Ectodermal cell (in vitro differentiated cells): ENCODE data around the gene SCAF8.

Source experiments
- H3K27ac ChIP-seq: 2 replicates; pipeline ENCODE4 v1.7.0; 2013; ENCODE audit warnings: mild to moderate bottlenecking, low read depth, low read length; ENCODE audit not compliant: insufficient read depth, poor library complexity, severe bottlenecking
- H3K27me3 ChIP-seq: 2 replicates; pipeline ENCODE4 v1.7.0; 2013; ENCODE audit warnings: mild to moderate bottlenecking, low read length; ENCODE audit not compliant: insufficient read depth, control insufficient read depth, poor library complexity, severe bottlenecking
- H3K36me3 ChIP-seq: one replicate; pipeline ENCODE4 v1.7.0; 2013; ENCODE audit warnings: low read length; ENCODE audit not compliant: control insufficient read depth, insufficient read depth
- H3K4me1 ChIP-seq: one replicate; pipeline ENCODE4 v1.7.0; 2013; ENCODE audit warnings: low read length; ENCODE audit not compliant: control insufficient read depth, insufficient read depth
- H3K4me3 ChIP-seq: 2 replicates; pipeline ENCODE4 v1.7.0; 2013; ENCODE audit warnings: low read depth, low read length, control low read depth; ENCODE audit not compliant: insufficient read depth
- H3K9me3 ChIP-seq: 2 replicates; pipeline ENCODE4 v1.7.0; 2013; ENCODE audit warnings: mild to moderate bottlenecking, low read length, moderate library complexity; ENCODE audit not compliant: control insufficient read depth
- WGBS, 2 experiments: methylation state at CpG; one replicate each; pipeline ENCODE4 v1.1.7; 2013; ENCODE audit warnings: missing lambda C conversion rate in 2 of 2; 5-methylcytosine and 5-hydroxymethylcytosine counted together

The SCAF8 gene

GRCh38 chr6:154824076-154824475 lies 90.9 kb downstream of the SCAF8 start:
- Histone ChIP-seq H3K27me3 (no peaks in the 10 kb centered on the region), H3K27ac (no peak overlapping the region), H3K9me3 (no peaks in the 10 kb centered on the region), H3K36me3 (peaks cover 30% of the 10 kb centered on the region), H3K4me3 (no peak overlapping the region), H3K4me1 (no peaks in the 10 kb centered on the region)
- 93 to 100% methylated on average over 4 of the region's 4 CpGs for WGBS, 2 experiments

- 100% methylated on average over 1 of the region's 1 CpG for WGBS, 2 experiments
- Histone ChIP-seq H3K4me3 (no peak overlapping the region), H3K4me1 (no peaks in the 10 kb centered on the region), H3K36me3 (peaks cover 24% of the 10 kb centered on the region), H3K9me3 (no peaks in the 10 kb centered on the region), H3K27ac (no peak overlapping the region), H3K27me3 (no peaks in the 10 kb centered on the region)
These were observed 96.8 kb downstream of the SCAF8 start for GRCh38 chr6:154829970-154830369.

GRCh38 chr6:154830771-154831170 lies 97.6 kb downstream of the SCAF8 start:
- 88 to 99% methylated on average over 4 of the region's 4 CpGs for WGBS, 2 experiments
- H3K27ac ChIP-seq, result no peak overlapping the region
- H3K4me1 ChIP-seq, result no peaks in the 10 kb centered on the region
- H3K27me3 ChIP-seq, result no peaks in the 10 kb centered on the region
- H3K36me3 ChIP-seq, result peaks cover 24% of the 10 kb centered on the region
- no peaks in the 10 kb centered on the region for H3K9me3 ChIP-seq
- no peak overlapping the region for H3K4me3 ChIP-seq

- H3K27ac ChIP-seq, result no peak overlapping the region
- no peak overlapping the region for H3K4me3 ChIP-seq
- H3K9me3 ChIP-seq, result no peaks in the 10 kb centered on the region
- 97 to 98% methylated on average over 4 of the region's 4 CpGs for WGBS, 2 experiments
- no peaks in the 10 kb centered on the region for H3K27me3 ChIP-seq
- peaks cover 7% of the 10 kb centered on the region for H3K4me1 ChIP-seq
- H3K36me3 ChIP-seq, result peaks cover 22% of the 10 kb centered on the region
These were observed 102.1 kb downstream of the SCAF8 start for GRCh38 chr6:154835307-154835706.

GRCh38 chr6:154839546-154839945 lies 106.3 kb downstream of the SCAF8 start:
- no peak overlapping the region for H3K4me3 ChIP-seq
- 93% methylated on average over 4 to 5 of the region's 6 CpGs for WGBS, 2 experiments
- no peaks in the 10 kb centered on the region for H3K9me3 ChIP-seq
- H3K27ac ChIP-seq, result no peak overlapping the region
- H3K4me1 ChIP-seq, result peaks cover 7% of the 10 kb centered on the region
- H3K27me3 ChIP-seq, result no peaks in the 10 kb centered on the region
- H3K36me3 ChIP-seq, result no peaks in the 10 kb centered on the region

GRCh38 chr6:154840363-154840762 lies 107.1 kb downstream of the SCAF8 start:
- 98 to 99% methylated on average over 4 to 6 of the region's 6 CpGs for WGBS, 2 experiments
- H3K4me3 ChIP-seq, result no peak overlapping the region

GRCh38 chr6:154841109-154841508 lies 107.9 kb downstream of the SCAF8 start:
- Histone ChIP-seq H3K4me1 (peaks cover 7% of the 10 kb centered on the region), H3K36me3 (no peaks in the 10 kb centered on the region), H3K4me3 (no peak overlapping the region), H3K27ac (no peak overlapping the region), H3K9me3 (no peaks in the 10 kb centered on the region), H3K27me3 (no peaks in the 10 kb centered on the region)
- WGBS, 2 experiments, result 95 to 97% methylated on average over 4 of the region's 4 CpGs

More at GRCh38 chr6:154840363-154840762, 107.1 kb downstream of the SCAF8 start:
- Histone ChIP-seq H3K9me3 (no peaks in the 10 kb centered on the region), H3K4me1 (peaks cover 7% of the 10 kb centered on the region), H3K27ac (no peak overlapping the region), H3K27me3 (no peaks in the 10 kb centered on the region), H3K36me3 (no peaks in the 10 kb centered on the region)

GRCh38 chr6:154842833-154843232 lies 109.6 kb downstream of the SCAF8 start:
- 79 to 90% methylated on average over 2 of the region's 2 CpGs for WGBS, 2 experiments
- Histone ChIP-seq H3K27ac (no peak overlapping the region), H3K4me3 (no peak overlapping the region), H3K4me1 (peaks cover 7% of the 10 kb centered on the region), H3K9me3 (no peaks in the 10 kb centered on the region), H3K27me3 (no peaks in the 10 kb centered on the region), H3K36me3 (no peaks in the 10 kb centered on the region)

- 100% methylated on average over 1 of the region's 2 CpGs; no CpG with 5 or more reads in 1 of the 2 experiments for WGBS, 2 experiments
- no peaks in the 10 kb centered on the region for H3K36me3 ChIP-seq
These were observed 114.1 kb downstream of the SCAF8 start for GRCh38 chr6:154847318-154847717.

GRCh38 chr6:154848580-154848979 lies 115.4 kb downstream of the SCAF8 start:
- H3K27me3 ChIP-seq, result no peaks in the 10 kb centered on the region
- no peaks in the 10 kb centered on the region for H3K36me3 ChIP-seq
- H3K27ac ChIP-seq, result no peak overlapping the region
- no peak overlapping the region for H3K4me3 ChIP-seq
- H3K4me1 ChIP-seq, result no peaks in the 10 kb centered on the region
- H3K9me3 ChIP-seq, result no peaks in the 10 kb centered on the region

More at GRCh38 chr6:154847318-154847717, 114.1 kb downstream of the SCAF8 start:
- Histone ChIP-seq H3K27me3 (no peaks in the 10 kb centered on the region), H3K4me1 (no peaks in the 10 kb centered on the region), H3K9me3 (no peaks in the 10 kb centered on the region), H3K4me3 (no peak overlapping the region), H3K27ac (no peak overlapping the region)

GRCh38 chr6:154849475-154849874 lies 116.3 kb downstream of the SCAF8 start:
- H3K4me3 ChIP-seq, result no peak overlapping the region
- no peaks in the 10 kb centered on the region for H3K27me3 ChIP-seq
- H3K4me1 ChIP-seq, result no peaks in the 10 kb centered on the region
- 86 to 97% methylated on average over 1 of the region's 1 CpG for WGBS, 2 experiments
- no peaks in the 10 kb centered on the region for H3K36me3 ChIP-seq
- no peak overlapping the region for H3K27ac ChIP-seq
- no peaks in the 10 kb centered on the region for H3K9me3 ChIP-seq
